ENCODE results near the gene E4F1.

DNA sequence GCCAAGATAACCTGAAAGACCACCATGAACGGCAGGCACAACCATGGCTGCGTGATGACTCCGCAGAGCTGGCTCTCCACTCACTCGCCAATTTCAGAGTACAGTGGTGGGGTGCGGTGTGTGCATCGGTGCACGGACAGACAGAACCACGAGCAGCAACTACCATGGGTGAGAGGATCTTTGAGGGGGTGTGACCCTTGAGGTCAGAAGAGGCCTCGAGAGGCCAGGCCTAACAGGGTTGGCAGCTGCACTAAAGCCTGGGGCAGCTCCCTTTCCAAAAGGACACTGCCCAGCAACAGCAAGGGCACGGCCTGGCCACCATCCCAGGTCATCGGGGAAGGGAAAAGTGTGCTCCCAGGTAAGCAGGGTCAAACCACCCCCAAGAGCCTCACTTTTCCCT is 29.9 kb downstream of the E4F1 start:
- TF ChIP-seq EZH2 (IDR thresholded peaks at IDR 0.05; ENCODE audit: borderline replicate concordance, low read depth, low read length, poor library complexity, severe bottlenecking): no peak
- TF ChIP-seq, protein P1, sequence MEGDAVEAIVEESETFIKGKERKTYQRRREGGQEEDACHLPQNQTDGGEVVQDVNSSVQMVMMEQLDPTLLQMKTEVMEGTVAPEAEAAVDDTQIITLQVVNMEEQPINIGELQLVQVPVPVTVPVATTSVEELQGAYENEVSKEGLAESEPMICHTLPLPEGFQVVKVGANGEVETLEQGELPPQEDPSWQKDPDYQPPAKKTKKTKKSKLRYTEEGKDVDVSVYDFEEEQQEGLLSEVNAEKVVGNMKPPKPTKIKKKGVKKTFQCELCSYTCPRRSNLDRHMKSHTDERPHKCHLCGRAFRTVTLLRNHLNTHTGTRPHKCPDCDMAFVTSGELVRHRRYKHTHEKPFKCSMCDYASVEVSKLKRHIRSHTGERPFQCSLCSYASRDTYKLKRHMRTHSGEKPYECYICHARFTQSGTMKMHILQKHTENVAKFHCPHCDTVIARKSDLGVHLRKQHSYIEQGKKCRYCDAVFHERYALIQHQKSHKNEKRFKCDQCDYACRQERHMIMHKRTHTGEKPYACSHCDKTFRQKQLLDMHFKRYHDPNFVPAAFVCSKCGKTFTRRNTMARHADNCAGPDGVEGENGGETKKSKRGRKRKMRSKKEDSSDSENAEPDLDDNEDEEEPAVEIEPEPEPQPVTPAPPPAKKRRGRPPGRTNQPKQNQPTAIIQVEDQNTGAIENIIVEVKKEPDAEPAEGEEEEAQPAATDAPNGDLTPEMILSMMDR (conservative IDR thresholded peaks at IDR 0.05; ENCODE audit: low read depth, low read length): no peak
